GM23338 (cell line): ENCODE data around the gene SCARF1. TPM values are rescaled to one million over a fixed set of nuclear protein-coding genes. Genes with fewer than 3 reads are reported as not detected.

ENCODE experiments used
- ATAC-seq: fragments of 200-7000 bp; cut with Tn5 transposase; 3 replicates; pipeline ENCODE4 v1.9.1; 2020
- DNase-seq: peaks from one replicate; pipeline ENCODE4 v3.0.0-alpha.2; 2015; ENCODE audit warnings: low spot score
- H2AFZ ChIP-seq: fragments of 200-600 bp; sonication (generic); 2 replicates; pipeline ENCODE4 v1.8.0; 2016; ENCODE audit warnings: antibody characterized with exemption, mild to moderate bottlenecking, moderate library complexity
- H3F3A ChIP-seq: fragments of 200-600 bp; sonication (generic); replicated peaks from 2 replicates; pipeline ENCODE4 v1.8.0; 2017; ENCODE audit warnings: antibody characterized with exemption, mixed run types, low read depth
- H3K27ac ChIP-seq: fragments of 200-600 bp; sonication (generic); 2 replicates; pipeline ENCODE4 v1.6.1; 2016; ENCODE audit warnings: low read depth
- H3K27me3 ChIP-seq: fragments of 200-600 bp; sonication (generic); 2 replicates; pipeline ENCODE4 v1.8.0; 2016; ENCODE audit warnings: mild to moderate bottlenecking, mixed run types, moderate library complexity; ENCODE audit not compliant: insufficient read depth
- H3K36me3 ChIP-seq: fragments of 200-600 bp; sonication (generic); 2 replicates; pipeline ENCODE4 v1.8.0; 2016; ENCODE audit warnings: mild to moderate bottlenecking; ENCODE audit not compliant: insufficient read depth
- H3K4me1 ChIP-seq: fragments of 200-600 bp; sonication (generic); 2 replicates; pipeline ENCODE4 v1.8.0; 2016; ENCODE audit warnings: mild to moderate bottlenecking, moderate library complexity; ENCODE audit not compliant: insufficient read depth
- H3K4me2 ChIP-seq: fragments of 200-600 bp; sonication (generic); 2 replicates; pipeline ENCODE4 v1.7.1; 2017; ENCODE audit warnings: mixed run types
- H3K4me3 ChIP-seq: fragments of 200-600 bp; sonication (generic); 2 replicates; pipeline ENCODE4 v1.6.1; 2016; ENCODE audit warnings: mixed run types
- H3K79me2 ChIP-seq: fragments of 200-600 bp; sonication (generic); replicated peaks from 2 replicates; pipeline ENCODE4 v1.8.0; 2017; ENCODE audit warnings: mild to moderate bottlenecking; ENCODE audit not compliant: insufficient read depth
- H3K9me2 ChIP-seq: fragments of 200-600 bp; sonication (generic); 2 replicates; pipeline ENCODE4 v1.8.0; 2017; ENCODE audit not compliant: insufficient read depth
- H4K20me1 ChIP-seq: fragments of 200-600 bp; sonication (generic); replicated peaks from 2 replicates; pipeline ENCODE4 v1.8.0; 2017; ENCODE audit warnings: mild to moderate bottlenecking; ENCODE audit not compliant: insufficient read depth
- H3K27ac Mint-ChIP-seq: 2 replicates; pipeline ENCODE4 v1.8.0; 2020; ENCODE audit warnings: inconsistent platforms, mild to moderate bottlenecking, moderate library complexity, mixed read lengths
- H3K27me3 Mint-ChIP-seq: 3 replicates; pipeline ENCODE4 v1.8.0; 2022; ENCODE audit warnings: low read depth, mild to moderate bottlenecking, moderate library complexity, mixed read lengths, inconsistent platforms; ENCODE audit not compliant: insufficient read depth, poor library complexity
- H3K36me3 Mint-ChIP-seq: 3 replicates; pipeline ENCODE4 v1.8.0; 2021; ENCODE audit warnings: low read depth, mild to moderate bottlenecking, inconsistent platforms, moderate library complexity, mixed read lengths
- H3K4me1 Mint-ChIP-seq: 3 replicates; pipeline ENCODE4 v1.8.0; 2020; ENCODE audit warnings: mild to moderate bottlenecking, inconsistent platforms, mixed read lengths
- H3K4me3 Mint-ChIP-seq: 3 replicates; pipeline ENCODE4 v1.8.0; 2021; ENCODE audit warnings: moderate library complexity, mild to moderate bottlenecking, inconsistent platforms, mixed read lengths
- H3K9me3 Mint-ChIP-seq: 3 replicates; pipeline ENCODE4 v1.8.0; 2020; ENCODE audit warnings: moderate library complexity, mild to moderate bottlenecking, inconsistent platforms, mixed read lengths
- EZH2 ChIP-seq: fragments of 200-600 bp; sonication (generic); IDR thresholded peaks from one replicate; pipeline ENCODE4 v1.8.0; 2017; ENCODE audit warnings: antibody characterized with exemption, mild to moderate bottlenecking, low read depth; ENCODE audit not compliant: unreplicated experiment
- EZH2phosphoT487 ChIP-seq: fragments of 200-600 bp; sonication (generic); IDR thresholded peaks from one replicate; pipeline ENCODE4 v1.8.1; 2018; ENCODE audit warnings: antibody characterized with exemption; ENCODE audit not compliant: unreplicated experiment
- JUNB ChIP-seq: IDR thresholded peaks from one replicate; pipeline ENCODE4 v1.6.1; 2016; ENCODE audit warnings: antibody characterized with exemption; ENCODE audit not compliant: unreplicated experiment
- NANOG ChIP-seq: IDR thresholded peaks from 2 replicates; pipeline ENCODE4 v1.6.1; 2016; ENCODE audit warnings: antibody characterized with exemption, borderline replicate concordance
- REST ChIP-seq: IDR thresholded peaks from one replicate; pipeline ENCODE4 v1.6.1; 2018; ENCODE audit warnings: antibody characterized with exemption; ENCODE audit not compliant: unreplicated experiment
- ZNF114 ChIP-seq: fragments of 250-450 bp; sonication (Bioruptor Pico); IDR thresholded peaks from 2 replicates; pipeline ENCODE4 v1.5.0; 2020; ENCODE audit warnings: mild to moderate bottlenecking, moderate library complexity
- ZNF331 ChIP-seq: fragments of 250-450 bp; sonication (Bioruptor Pico); IDR thresholded peaks from 2 replicates; pipeline ENCODE4 v1.5.0; 2020; ENCODE audit warnings: low read depth, mild to moderate bottlenecking, moderate library complexity
- ZNF462 ChIP-seq: fragments of 250-450 bp; sonication (Bioruptor Pico); IDR thresholded peaks from 2 replicates; pipeline ENCODE4 v1.5.0; 2020; ENCODE audit warnings: mild to moderate bottlenecking, moderate library complexity
- polyA plus RNA-seq: library from polyadenylated mRNA; unstranded; fragments of >200 nt; fragmentation: Nextera tagmentation; extraction: Ambion mirVana; gene quantifications from 2 replicates; pipeline ENCODE4 v1.2.1, GENCODE V29; 2016
- total RNA-seq: library from RNA; depleted of rRNA; stranded (reverse); fragments of >200 nt; shearing (Covaris generic); gene quantifications from 2 replicates; pipeline ENCODE4 v1.2.3, GENCODE V29; 2014

The SCARF1 gene
- total and polyA plus RNA-seq, 2 experiments from 2014 or later: 0.76 to 1.6 TPM

- TF ChIP-seq ZNF462 (CRISPR knock-in tag) (no peak), ZNF331 (CRISPR knock-in tag) (no peak), NANOG (no peak)
Observed at GRCh38 chr17:1624650-1625049, 20.9 kb downstream of the SCARF1 start (continued).

- H3K4me3 Mint-ChIP-seq: no peak overlapping the region
- Histone ChIP-seq H3K4me3 (no peak overlapping the region), H4K20me1 (no peaks in the 10 kb centered on the region), H3K4me2 (no peak overlapping the region), H3K4me1 (no peaks in the 10 kb centered on the region; the same call in 1 of the 2 replicates), H3K36me3 (no peaks in the 10 kb centered on the region), H3K79me2 (no peaks in the 10 kb centered on the region), H2AFZ (no peak overlapping the region), H3K9me2 (no peaks in the 10 kb centered on the region), H3K27ac (no peak overlapping the region), H3F3A (0 out of 2 replicates have a peak, but pooled peaks cover 5% of the 10 kb centered on the region), H3K27me3 (peaks cover 8% of the 10 kb centered on the region; the same call in 1 of the 2 replicates)
- H3K27ac Mint-ChIP-seq: no peak overlapping the region
- H3K36me3 Mint-ChIP-seq: no peaks in the 10 kb centered on the region; the same call in 2 of the 3 replicates
- DNase-seq (no peak), ATAC-seq (no peak)
- H3K27me3 Mint-ChIP-seq: peaks cover 11% of the 10 kb centered on the region
- H3K9me3 Mint-ChIP-seq: no peaks in the 10 kb centered on the region
- peaks cover 30% of the 10 kb centered on the region for H3K4me1 Mint-ChIP-seq
- TF ChIP-seq REST (no peak), NANOG (no peak), EZH2phosphoT487 (no peak), ZNF331 (CRISPR knock-in tag) (no peak), EZH2 (no peak), JUNB (no peak), ZNF114 (no peak)
Observed at GRCh38 chr17:1623057-1623630, 22.4 kb downstream of the SCARF1 start.
